GM12865 (cell line): ENCODE results near the gene IGFBP1.

Experiments
- DNase-seq: peaks from one replicate; pipeline ENCODE4 v3.0.0; 2010; ENCODE audit warnings: low read depth
- H3K4me3 ChIP-seq: 2 replicates; pipeline ENCODE4 v1.5.1; 2011; ENCODE audit warnings: mild to moderate bottlenecking, low read depth, low read length, control low read depth
- TF ChIP-seq, protein P1 (sequence below): IDR thresholded peaks from 2 replicates; pipeline ENCODE4 v1.5.1; 2011; ENCODE audit warnings: low read length, control low read depth, low read depth, inconsistent platforms; ENCODE audit not compliant: insufficient read depth; ENCODE audit errors: missing control alignments

The IGFBP1 gene

GRCh38 chr7:45884136-45884535, 4.2 kb upstream of the IGFBP1 start:
- no peak overlapping the region for H3K4me3 ChIP-seq
- DNase-seq = no peak
- TF ChIP-seq, protein P1, sequence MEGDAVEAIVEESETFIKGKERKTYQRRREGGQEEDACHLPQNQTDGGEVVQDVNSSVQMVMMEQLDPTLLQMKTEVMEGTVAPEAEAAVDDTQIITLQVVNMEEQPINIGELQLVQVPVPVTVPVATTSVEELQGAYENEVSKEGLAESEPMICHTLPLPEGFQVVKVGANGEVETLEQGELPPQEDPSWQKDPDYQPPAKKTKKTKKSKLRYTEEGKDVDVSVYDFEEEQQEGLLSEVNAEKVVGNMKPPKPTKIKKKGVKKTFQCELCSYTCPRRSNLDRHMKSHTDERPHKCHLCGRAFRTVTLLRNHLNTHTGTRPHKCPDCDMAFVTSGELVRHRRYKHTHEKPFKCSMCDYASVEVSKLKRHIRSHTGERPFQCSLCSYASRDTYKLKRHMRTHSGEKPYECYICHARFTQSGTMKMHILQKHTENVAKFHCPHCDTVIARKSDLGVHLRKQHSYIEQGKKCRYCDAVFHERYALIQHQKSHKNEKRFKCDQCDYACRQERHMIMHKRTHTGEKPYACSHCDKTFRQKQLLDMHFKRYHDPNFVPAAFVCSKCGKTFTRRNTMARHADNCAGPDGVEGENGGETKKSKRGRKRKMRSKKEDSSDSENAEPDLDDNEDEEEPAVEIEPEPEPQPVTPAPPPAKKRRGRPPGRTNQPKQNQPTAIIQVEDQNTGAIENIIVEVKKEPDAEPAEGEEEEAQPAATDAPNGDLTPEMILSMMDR = no peak

- no peak overlapping the region for H3K4me3 ChIP-seq
- DNase-seq = no peak
- TF ChIP-seq, protein P1 = no peak
These were observed 2.9 kb upstream of the IGFBP1 start for GRCh38 chr7:45885264-45885882.

GRCh38 chr7:45886931-45887667, 1.2 kb upstream of the IGFBP1 start:
- DNase-seq = no peak
- H3K4me3 ChIP-seq = no peak overlapping the region
- TF ChIP-seq, protein P1 = no peak

- TF ChIP-seq, protein P1 = no peak
- no peak overlapping the region for H3K4me3 ChIP-seq
- no peak for DNase-seq
These were observed 692 bp downstream of the IGFBP1 start for GRCh38 chr7:45888993-45889366.

GRCh38 chr7:45889367-45890067, 1.2 kb downstream of the IGFBP1 start:
- DNase-seq = no peak
- TF ChIP-seq, protein P1 = no peak
- H3K4me3 ChIP-seq = no peak overlapping the region

GRCh38 chr7:45890125-45890901, 2.0 kb downstream of the IGFBP1 start:
- no peak for DNase-seq
- H3K4me3 ChIP-seq = no peak overlapping the region
- TF ChIP-seq, protein P1 = no peak
